ENCODE data around the gene PTPDC1. TPM values are rescaled to one million over a fixed set of nuclear protein-coding genes. Genes with fewer than 3 reads are reported as not detected.

Gene PTPDC1
- total and polyA plus RNA-seq, 9 of the 15 experiments (the other 6 are each of a cell fraction or from before 2014, with no cell fraction given), result 1.1 to 8.1 (median 5.7) TPM

- Histone ChIP-seq H3K27ac (ENCODE audit: extremely low read depth, low read depth, low read length) (no peak overlapping the region), H3K27me3 (ENCODE audit: control insufficient read depth in 2 of 2, insufficient read depth in 2 of 2, low read length in 2 of 2) (no peaks in the 10 kb centered on the region), H3K4me1 (replicated peaks in 1 of 2; ENCODE audit: control insufficient read depth in 2 of 2, insufficient read depth in 2 of 2, low read length in 2 of 2) (peaks cover 3 to 15% of the 10 kb centered on the region in 2 experiments; a peak in 4 of 5 replicates), H3K9me3 (replicated peaks; ENCODE audit: control insufficient read depth, insufficient read depth, low read depth, low read length) (no peaks in the 10 kb centered on the region), H2AFZ (ENCODE audit: low read depth, low read length) (no peak overlapping the region), H4K20me1 (replicated peaks; ENCODE audit: control insufficient read depth, insufficient read depth, low read length) (no peaks in the 10 kb centered on the region), H3K4me2 (ENCODE audit: insufficient read depth, low read length) (no peak overlapping the region), H3K79me2 (ENCODE audit: control insufficient read depth, insufficient read depth, low read length) (no peaks in the 10 kb centered on the region), H3K4me3 (no peak overlapping the region), H3K36me3 (ENCODE audit: control insufficient read depth, insufficient read depth, low read length) (no peaks in the 10 kb centered on the region), H3K9me1 (ENCODE audit: control insufficient read depth, insufficient read depth, low read length) (no peaks in the 10 kb centered on the region), H3K9ac (ENCODE audit: insufficient read depth in 1 of 2, low read depth in 2 of 2, low read length in 2 of 2) (peak overlapping the region in 1 of 2 experiments; percentile 1; a peak in 1 of 4 replicates)
- no peak for ATAC-seq
- no TSS peak for BruUV-seq (replicated peaks)
- 49% methylated on average over 13 of the region's 13 CpGs for WGBS (ENCODE audit: insufficient coverage, low coverage, missing lambda C conversion rate)
- DNase-seq (ENCODE audit: extremely low read depth in 1 of 4, low spot score in 3 of 4), result no peak
- no peak for FAIRE-seq
- in situ Hi-C loops (cut with MboI) (no loop called here), intact Hi-C loops (cut with micrococcal nuclease) (no loop called here)
- CTCF ChIA-PET (ENCODE audit: low intra/inter-chr PET ratio), result no interaction called here
- POLR2A ChIA-PET, result interaction anchor here (0.8 to 1.5 kb wide), 2 partner anchors 10 to 17 kb away, joined by 3 to 6 read pairs; no protein-coding TSS in a partner anchor
- TF ChIP-seq NELFE (IDR thresholded peaks at IDR 0.05; ENCODE audit: insufficient read depth, insufficient read length), result no peak
- no peak for TF ChIP-seq ZBTB12 (CRISPR knock-in tag; IDR thresholded peaks at IDR 0.05)
- TF ChIP-seq SOX6 (IDR thresholded peaks at IDR 0.05), result no peak
- TF ChIP-seq ESRRB (CRISPR knock-in tag; IDR thresholded peaks at IDR 0.05; ENCODE audit: borderline replicate concordance), result no peak
- no peak for TF ChIP-seq TARDBP (IDR thresholded peaks at IDR 0.05)
- no peak for TF ChIP-seq MCM2 (IDR thresholded peaks at IDR 0.05; ENCODE audit: low read depth)
- TF ChIP-seq ZBTB8A (IDR thresholded peaks at IDR 0.05; ENCODE audit: partially characterized antibody), result no peak
- no peak for TF ChIP-seq SP2 (IDR thresholded peaks at IDR 0.05; ENCODE audit: extremely low read depth, low read depth, low read length, poor library complexity, severe bottlenecking)
- no peak for TF ChIP-seq ZNF512 (tag; IDR thresholded peaks at IDR 0.05)
- TF ChIP-seq EHMT2 (IDR thresholded peaks at IDR 0.05), result no peak
- no peak for TF ChIP-seq ZNF584 (CRISPR knock-in tag; IDR thresholded peaks at IDR 0.05; ENCODE audit: low read depth)
- TF ChIP-seq MCM3 (IDR thresholded peaks at IDR 0.05), result no peak
- TF ChIP-seq XRCC5 (IDR thresholded peaks at IDR 0.05; ENCODE audit: low read depth, low read length), result no peak
- no peak for TF ChIP-seq ZNF717 (CRISPR knock-in tag; IDR thresholded peaks at IDR 0.05)
- TF ChIP-seq CC2D1A (IDR thresholded peaks at IDR 0.05), result no peak
- no peak for TF ChIP-seq ZNF280A (IDR thresholded peaks at IDR 0.05; ENCODE audit: low read depth, partially characterized antibody)
- no peak for TF ChIP-seq GTF3C2 (IDR thresholded peaks at IDR 0.05; ENCODE audit: borderline replicate concordance, extremely low read depth, insufficient read length)
- no peak for TF ChIP-seq MCM5 (IDR thresholded peaks at IDR 0.05; ENCODE audit: low read depth)
Observed at GRCh38 chr9:94147776-94148175, 63.5 kb downstream of the PTPDC1 start.

Measured in K562 (cell line).